NCI-H510A treated with DMSO at 0.1 percent for 48 hours (cell line): ENCODE measurements around the gene MTRF1.
"Not testable (repeated sequence)": the region's sequence is repeated elsewhere in the genome, so short reads cannot be mapped to it uniquely, and the experiment has no call there.

Source experiments
- DNase-seq: peaks from one replicate; lab custom pipeline; 2025; lab: John Stamatoyannopoulos, UW

MTRF1 gene

DNA sequence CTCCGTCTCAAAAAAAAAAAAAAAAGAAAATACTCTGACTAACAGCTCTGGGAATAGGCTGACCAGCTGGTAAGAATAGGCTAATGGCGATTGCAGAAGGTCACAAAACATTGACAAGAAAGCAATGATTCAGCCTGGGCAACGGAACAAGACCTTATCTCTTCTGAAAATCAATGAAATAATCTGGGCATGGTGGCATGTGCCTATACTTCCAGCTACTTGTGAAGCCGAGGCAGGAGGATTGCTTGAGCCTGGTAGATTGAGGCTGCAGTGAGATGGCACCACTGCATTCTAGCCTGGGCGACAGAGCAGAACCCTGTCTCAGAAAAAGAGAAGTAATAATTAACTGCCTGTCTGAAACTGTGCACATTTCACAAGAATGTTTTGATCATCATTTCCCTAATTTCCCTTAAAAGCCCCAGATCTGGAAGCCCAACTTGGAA is 18.8 kb upstream of the MTRF1 start:
- DNase-seq, result no peak

DNA sequence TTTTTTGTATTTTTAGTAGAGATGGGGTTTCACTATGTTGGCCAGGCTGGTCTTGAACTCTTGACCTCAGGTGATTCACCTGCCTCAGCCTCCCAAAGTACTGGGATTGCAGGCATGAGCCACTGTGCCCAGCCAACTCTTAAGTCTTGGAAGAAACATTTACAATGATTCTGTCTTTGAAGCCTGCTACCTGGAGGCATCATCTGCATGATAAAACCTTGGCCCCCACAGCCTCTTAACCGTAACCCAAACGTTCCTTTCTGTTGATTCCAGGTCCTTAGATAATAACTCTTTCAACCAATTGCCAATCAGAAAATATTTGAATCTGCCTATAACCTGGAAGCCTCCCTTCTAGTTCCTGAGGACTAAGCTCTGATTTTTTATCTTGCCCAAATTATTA is 15.8 kb upstream of the MTRF1 start:
- not testable (repeated sequence) for DNase-seq

DNA sequence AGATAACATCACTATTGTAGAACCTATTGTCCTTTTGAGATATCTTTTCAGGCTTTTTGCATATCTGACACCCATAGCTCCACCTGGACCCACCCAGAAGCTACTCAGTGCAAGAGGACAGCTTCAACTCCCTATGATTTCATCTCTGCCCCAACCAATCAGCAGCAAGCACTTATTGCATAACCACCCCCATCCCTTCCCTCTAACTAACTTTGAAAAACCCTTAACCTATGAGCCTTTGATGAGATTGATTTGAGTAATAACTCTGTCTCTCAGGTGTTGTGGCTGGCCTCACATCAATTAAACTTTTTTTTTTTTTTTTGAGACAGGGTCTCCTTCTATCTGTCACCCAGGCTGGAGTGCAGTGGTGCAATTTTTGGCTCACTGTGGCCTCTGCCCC is 13.4 kb upstream of the MTRF1 start:
- DNase-seq, result no peak

DNA sequence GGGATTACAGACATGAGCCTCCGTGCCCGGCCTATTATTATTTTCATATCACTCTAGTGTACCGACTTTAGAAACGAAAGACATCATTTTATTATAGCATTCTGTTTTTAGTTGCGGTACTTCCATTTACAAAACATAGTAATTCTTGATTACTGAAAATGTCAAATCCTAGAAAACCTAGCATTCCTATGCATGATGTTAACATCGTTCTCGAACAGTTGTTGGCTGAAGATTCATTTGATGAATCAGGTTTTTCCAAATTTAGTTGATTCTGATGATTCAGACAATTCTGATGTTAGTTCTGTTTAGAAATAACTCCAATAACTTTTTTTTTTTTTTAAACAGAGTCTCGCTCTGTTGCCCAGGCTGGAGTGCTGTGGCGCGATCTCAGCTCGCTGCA is 11.5 kb upstream of the MTRF1 start:
- no peak for DNase-seq

DNA sequence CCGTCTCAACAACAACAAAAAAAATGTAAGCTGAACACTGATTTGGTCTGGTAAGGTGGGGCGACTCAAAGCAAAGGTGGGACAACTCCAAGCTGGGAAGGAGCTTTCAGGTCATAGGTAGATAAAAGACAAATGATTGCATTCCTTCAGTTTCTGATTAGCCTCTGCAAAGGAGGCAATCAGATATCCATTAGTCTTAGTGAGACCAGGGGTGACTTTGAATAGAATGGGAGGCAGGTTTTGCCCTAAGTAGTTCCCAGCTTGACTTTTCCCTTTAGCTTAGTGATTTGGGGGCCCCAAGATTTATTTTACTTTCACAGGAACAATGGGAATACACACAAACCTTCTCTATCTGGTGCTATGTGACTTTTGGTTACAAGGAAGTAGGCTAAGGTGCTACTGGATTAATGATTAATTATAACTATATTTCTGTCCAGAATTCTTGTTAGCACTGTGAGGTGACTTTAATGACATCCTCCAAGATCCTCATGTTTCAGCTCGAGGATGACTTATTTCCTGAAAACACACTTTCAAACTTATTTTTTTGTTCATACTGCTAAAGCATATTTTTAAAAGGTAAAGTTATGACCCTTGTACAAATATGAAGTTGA is 10.6 kb upstream of the MTRF1 start:
- DNase-seq, result no peak

DNA sequence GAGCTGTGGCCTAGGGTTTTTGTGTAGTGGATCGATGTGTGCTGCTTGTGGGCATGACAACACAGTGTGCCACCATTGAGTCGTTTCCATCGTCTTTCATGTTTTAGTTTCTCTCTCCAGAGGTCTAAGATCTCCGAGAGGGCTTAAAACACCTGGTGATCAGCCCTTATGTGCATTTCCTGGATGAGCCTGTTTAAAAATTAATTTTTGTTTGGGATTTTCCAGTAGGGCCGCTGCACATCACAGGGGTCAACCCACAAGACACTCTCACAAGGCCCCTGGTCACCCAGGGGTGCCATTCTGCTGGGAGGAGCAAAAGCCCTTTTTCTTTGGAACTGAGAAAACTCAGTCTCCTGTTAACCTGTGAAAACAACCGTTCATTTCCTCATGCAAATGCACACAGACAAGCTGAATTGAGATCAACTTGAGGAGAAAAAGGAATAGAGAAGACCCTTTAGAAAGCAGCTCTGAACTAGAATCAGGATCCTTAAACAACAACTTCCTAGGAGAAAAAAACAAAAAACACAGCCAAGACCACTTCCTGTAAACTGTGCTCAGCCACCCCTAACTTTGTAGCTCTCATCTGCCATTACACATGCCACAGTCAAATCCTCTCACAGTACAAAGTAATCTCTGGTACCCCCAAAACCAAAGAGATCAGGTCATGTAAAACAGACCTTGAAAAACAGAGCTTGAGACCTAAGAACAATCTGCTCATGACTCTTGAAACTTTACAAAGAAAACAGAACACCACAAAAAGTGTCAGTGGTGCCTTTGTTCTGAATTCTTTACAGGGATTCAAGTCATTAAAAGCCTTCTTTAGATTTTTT is 8.3 kb upstream of the MTRF1 start:
- DNase-seq, result no peak

DNA sequence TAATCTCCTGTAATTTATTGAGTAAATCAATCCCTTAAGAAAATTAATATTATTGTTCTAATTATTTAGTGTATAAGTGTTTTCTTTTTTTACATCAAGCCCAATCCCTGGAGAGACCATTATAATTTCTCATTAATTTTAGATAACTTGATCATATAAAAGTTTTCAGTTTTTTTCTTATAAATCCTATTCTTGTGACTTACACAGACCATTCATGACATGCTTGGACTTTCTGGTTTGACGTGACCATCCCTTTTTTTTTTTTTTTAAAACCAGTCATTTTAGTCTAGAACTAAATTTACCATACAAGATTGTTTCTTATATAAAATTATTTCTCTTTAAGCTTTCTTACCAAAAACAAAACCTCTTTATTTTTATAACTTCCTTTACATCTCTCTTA is 5.4 kb upstream of the MTRF1 start:
- no peak for DNase-seq

DNA sequence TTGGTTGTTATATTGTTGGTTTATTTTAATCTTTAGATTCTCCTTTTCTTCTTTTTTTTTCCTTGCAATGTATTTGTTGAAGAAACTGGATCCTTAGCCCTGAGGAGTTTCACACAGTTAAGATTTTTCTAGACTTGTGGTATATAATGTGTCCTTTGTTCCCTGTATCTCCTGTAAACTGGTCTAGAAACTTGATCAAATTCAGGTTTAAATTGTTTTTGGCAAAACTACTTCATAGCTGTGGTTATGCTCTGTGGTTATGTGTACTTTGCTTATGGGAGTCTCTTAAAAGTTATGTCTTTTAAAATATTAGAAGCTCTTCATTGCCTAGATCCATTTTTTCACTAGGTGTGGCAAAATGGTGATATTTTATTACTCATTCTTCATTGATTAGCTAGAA is 3.7 kb upstream of the MTRF1 start:
- no peak for DNase-seq

DNA sequence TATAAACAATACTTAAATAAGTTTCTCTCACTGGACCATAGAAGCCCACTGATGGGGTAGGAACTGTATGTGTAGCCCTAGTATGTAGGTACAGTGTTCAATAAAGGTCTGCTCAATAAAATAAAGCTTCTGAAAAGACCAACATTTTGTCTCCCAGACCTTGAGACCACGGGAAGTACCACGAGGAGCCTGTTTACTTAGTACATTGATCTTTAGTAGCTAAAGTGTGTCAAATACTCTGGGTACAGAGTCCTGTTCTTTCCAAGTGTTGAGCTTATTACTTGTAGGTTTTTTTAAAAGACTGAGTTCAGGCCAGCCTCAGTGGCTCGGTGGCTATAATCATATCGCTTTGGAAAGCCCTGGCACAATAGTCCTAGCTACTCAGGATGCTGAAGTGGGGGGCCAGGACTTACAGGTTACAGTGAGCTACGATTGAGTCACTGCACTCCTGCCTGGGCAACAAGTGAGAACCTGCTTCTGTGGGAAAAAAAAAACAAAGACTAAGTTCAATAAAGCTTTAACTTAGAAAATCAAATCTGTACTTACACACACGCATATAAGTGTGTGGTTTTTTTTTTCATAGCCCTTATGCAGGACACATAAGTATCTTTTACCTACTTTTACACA is 3.4 kb downstream of the MTRF1 start:
- DNase-seq, result no peak

DNA sequence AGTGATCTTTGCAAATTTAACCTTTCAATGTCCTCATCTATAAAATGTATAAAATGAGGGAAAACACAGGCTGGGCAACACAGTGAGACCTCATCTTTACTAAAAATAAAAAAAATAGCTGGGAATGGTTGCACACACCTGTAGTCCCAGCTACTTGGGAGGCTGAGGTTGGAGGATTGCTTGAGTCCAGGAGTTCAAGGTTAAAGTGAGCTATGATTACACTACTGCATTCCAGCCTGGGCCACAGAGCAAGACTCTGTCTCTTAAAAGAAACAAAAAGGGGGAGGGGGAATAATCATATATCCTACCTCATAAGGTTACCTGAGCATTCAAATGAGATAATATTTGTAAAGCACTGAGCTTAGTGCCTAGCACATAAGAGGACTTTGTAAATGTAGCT is 5.8 kb downstream of the MTRF1 start:
- DNase-seq, result no peak

DNA sequence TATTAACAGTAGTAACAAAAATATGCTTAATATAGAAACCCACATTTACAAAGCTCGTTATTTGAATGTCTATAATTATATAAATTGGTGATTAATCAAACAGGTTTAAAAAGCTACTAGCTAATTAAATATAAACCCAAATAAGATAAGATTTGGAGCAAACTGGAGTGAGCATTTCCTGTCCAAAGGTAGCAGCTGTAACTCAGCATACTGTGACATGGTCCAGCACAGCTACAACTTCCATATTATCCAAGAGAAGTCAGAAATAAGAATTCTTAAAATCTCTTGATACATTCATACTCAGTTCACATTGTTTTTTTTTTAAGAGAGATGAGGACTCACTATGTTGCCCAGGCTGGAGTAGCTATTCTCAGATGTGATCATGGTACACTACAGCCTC is 8.5 kb downstream of the MTRF1 start:
- no peak for DNase-seq

DNA sequence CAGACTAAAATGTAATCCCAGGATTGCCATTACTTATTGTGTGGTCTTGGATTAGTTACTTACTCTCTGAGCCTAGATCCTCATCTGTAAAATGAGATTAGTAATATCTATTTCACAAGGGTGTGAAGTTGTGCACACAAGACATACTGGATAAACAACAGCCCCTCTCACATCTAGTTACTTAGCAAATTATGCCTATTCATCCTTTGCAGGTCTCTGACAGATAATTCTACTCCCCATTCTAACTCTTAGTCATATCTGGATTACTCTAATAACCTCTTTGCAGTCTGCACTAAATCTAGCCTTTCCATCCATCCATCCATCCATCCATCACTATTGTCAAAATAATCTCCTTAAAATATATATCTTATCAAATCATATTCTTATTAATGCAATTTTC is 12.4 kb downstream of the MTRF1 start:
- no peak for DNase-seq

DNA sequence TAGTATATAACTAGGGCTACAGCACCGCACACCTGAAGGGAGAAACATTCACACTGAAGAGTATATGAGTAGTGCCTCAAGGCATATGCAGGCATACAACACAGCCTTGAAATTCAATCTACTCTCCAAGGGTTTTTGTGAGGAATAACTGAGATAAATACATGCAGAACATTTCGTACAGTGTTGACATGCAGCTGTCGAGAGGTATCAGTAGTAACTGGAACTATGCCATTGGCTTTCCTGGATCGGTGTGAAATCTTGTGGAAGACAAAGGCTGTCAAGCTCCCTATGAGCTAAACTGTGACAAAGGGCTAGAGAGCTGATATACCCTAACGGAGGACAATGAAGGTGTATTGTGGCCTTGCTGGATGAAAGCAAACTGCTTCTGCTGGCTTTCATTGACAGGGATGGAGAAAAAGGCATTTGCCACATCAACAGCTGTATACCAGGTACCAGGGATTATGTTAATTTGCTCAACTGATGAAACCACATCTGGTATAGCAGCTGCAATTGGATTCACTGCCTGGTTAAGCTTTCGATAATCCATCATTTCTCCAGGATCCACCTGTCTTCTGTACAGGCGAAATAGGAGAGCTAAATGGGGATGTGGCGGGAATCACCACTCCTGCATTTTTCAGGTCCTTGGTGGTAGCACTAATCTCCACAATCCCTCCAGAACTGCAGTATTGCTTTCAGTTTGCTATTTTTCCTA is 16.3 kb downstream of the MTRF1 start:
- DNase-seq, result no peak

DNA sequence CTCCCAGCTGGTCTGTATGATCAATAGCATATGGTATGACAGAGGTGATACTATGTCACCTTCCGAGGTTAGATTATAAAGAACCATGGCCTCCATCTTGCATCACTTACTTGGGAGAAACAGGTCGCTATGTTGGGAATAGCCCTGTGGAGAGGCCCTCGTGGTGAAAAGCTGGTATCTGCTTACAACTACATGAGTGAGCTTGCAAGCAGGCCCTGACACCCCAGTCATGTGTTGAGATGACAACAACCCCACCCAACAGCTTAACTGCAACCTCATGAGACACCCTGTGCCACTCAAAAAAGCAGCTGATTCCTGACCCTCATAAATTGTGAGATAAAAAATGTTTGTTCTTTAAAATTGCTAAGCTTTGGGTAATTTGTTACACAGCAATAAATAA is 18.8 kb downstream of the MTRF1 start:
- DNase-seq, result no peak

DNA sequence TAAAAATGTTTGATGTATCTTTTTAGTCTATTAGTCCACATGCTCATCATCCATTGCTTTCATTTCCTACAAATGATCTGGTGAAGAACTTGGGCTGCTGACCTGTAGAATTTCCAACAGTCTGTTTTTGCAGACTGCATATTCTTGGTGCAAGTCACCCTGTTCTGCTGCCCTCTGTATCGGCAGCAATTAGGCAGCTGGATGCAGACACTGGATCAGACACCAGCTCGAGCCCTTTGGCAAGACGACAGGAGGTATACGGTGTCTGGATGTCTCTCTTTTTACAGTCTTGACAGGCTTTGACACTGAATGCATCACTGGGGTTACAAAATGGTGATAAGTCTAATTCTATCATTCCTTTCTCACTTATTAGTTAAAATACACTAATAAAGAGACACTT is 21.8 kb downstream of the MTRF1 start:
- DNase-seq, result no peak

DNA sequence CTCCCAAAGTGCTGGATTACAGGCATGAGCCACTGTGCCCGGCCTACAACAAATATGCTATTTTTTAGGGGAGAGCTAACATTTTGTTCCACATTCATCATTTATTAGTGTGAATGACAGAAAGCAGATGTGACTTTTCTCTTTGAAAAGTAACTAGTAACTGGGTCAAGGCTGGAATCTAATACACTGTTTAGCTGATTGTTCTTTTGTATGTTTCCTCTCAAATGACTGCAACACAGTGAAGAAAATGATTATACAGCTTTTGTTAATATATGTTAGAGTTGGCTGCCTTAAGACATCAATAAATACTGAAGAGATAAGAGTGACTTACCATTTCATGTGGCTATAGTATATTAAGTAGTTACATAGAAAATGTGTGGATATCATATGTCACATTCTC is 27.0 kb downstream of the MTRF1 start:
- no peak for DNase-seq

DNA sequence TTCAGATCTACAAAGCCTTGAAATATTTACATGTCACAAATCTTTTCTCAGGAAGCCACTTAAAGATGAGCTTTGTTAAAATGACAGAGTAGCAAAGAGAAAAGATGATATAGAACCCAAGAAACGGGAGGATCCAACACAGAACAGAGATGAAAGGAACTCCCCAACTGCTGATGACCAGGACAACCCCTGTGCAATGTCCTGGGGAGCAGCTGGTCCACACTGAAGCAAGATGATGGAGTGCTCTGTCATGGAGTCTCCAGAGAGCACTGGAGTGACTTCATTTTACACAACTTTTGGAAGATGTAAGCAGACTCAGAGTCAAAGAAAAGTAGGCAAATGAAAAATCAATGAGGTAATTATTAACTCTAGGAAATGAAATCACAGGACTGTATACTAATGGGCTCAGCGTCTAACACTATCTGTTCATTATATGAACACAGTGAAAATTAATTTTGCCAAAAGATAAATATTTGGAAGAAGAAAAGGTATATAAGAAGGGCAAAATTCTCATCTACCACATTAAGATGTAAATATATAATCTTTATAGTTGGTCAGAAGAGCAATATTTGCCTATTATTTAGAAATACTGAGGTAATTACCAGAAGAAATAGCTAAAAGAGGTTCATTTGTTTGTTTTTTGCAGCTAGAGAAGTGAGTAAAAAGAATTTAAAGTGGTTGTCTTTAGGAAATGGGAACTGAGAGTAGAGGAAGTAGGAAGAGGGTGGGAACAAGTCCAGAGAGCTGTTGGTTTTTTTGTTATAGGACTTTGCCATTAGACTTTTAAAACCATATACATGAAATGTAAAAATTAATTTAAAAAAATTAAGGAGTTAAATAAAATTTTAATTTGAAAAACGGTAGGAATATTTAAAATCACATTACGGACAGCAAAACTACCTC is 30.5 kb downstream of the MTRF1 start:
- no peak for DNase-seq

DNA sequence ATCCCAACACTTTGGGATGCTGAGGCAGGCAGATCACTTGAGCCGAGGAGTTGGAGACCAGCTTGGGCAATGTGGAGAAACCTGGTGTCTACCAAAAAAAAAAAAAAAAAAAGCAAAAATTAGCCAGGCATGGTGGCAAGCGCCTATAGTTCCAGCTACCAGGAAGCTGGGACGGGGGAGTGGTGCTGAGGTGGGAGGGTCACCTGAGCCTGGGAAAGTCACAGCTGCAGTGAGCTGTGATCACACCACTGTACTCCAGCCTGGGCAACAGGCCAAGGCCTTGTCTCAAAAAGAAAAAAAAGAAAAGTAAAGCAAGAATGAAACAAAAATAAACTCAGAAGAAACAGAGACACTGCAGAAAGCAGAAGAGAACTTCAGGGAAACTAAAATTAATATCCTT is 31.6 kb downstream of the MTRF1 start:
- peak; percentile 1 for DNase-seq

DNA sequence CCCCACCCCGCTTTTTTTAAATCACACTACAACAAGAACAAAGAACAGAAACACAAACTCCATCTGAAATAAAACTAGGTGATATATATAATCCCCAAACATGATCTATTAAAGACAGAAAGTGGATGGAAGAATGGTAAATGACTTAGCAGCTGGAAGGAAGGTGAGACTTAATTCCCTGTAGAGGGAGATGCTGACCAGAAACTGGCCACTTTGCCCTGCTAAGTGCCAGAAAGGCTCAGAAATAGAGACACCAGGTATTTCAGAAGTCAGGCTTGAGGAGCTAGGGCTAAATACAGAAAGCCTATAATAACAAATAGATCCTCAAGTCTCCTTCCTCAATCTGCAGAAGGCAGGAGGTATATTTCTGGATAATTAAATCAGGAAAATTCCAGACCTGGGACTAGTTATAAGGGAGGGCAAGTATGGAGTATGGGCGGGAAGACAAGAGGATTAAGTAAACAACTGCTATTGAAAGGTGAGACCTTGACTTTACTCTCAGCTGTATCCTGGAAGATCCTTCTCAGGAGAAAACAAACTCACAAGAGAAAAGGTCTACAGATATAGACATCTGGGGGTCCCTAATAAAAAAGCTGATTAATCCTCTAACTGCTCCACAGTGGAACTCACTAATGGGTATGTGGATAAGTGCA is 32.2 kb downstream of the MTRF1 start:
- peak; percentile 27 for DNase-seq

DNA sequence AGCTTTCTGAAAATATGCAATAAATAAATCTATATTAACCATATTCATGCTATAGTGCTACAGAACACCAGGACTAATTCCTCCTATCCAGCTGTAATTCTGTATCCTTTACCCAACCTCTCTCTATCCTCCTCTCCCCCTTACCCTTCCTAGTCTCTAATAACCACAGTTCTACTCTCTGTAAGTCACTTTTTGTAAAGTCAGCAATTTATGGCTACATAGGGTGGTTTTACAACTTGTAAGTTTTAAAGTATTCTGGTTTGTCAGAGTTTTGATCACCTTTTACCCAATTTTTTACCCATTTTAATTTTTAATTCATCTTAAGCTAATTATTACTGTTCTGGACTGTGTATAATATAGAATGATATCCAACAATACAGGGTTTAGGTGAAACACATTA is 34.0 kb downstream of the MTRF1 start:
- DNase-seq, result no peak
